ENCODE results near the gene CDH23.
A peak's percentile ranks its signal among the peaks of the same experiment; 100 is the strongest.
"Not testable (repeated sequence)": the region's sequence is repeated elsewhere in the genome, so short reads cannot be mapped to it uniquely, and the experiment has no call there.

CDH23 gene

GRCh38 chr10:71358906-71359305 is 37.8 kb upstream of the CDH23 start:
- not testable (repeated sequence) for H3K9ac ChIP-seq (ENCODE audit: low read length); H3K9me3 ChIP-seq (ENCODE audit: low read length); H3K27ac ChIP-seq (ENCODE audit: low read depth, low read length); H3K4me1 ChIP-seq (ENCODE audit: insufficient read depth, low read length); H3K27me3 ChIP-seq (ENCODE audit: control insufficient read depth in 1 of 2, insufficient read depth in 2 of 2, low read length in 2 of 2); H3K4me3 ChIP-seq (ENCODE audit: low read depth in 1 of 2, low read length in 2 of 2)
- H3K36me3 ChIP-seq (ENCODE audit: insufficient read depth, low read length): peaks cover 16% of the 10 kb centered on the region

GRCh38 chr10:71359364-71360046 is 37.2 kb upstream of the CDH23 start:
- H3K36me3 ChIP-seq (ENCODE audit: insufficient read depth, low read length): peaks cover 10% of the 10 kb centered on the region
- H3K4me3 ChIP-seq (ENCODE audit: low read depth in 1 of 2, low read length in 2 of 2): no peak overlapping the region
- peak overlapping the region; percentile 34 for H3K27ac ChIP-seq (ENCODE audit: low read depth, low read length)
- H3K9ac ChIP-seq (ENCODE audit: low read length): no peak overlapping the region
- H3K4me1 ChIP-seq (ENCODE audit: insufficient read depth, low read length): no peaks in the 10 kb centered on the region
- no peaks in the 10 kb centered on the region for H3K9me3 ChIP-seq (ENCODE audit: low read length)
- no peaks in the 10 kb centered on the region for H3K27me3 ChIP-seq (ENCODE audit: control insufficient read depth in 1 of 2, insufficient read depth in 2 of 2, low read length in 2 of 2)

- no peak overlapping the region for H3K4me3 ChIP-seq (ENCODE audit: low read depth in 1 of 2, low read length in 2 of 2)
- no peaks in the 10 kb centered on the region for H3K4me1 ChIP-seq (ENCODE audit: insufficient read depth, low read length)
- H3K27ac ChIP-seq (ENCODE audit: low read depth, low read length): no peak overlapping the region
- H3K27me3 ChIP-seq (ENCODE audit: control insufficient read depth in 1 of 2, insufficient read depth in 2 of 2, low read length in 2 of 2): no peaks in the 10 kb centered on the region
- H3K36me3 ChIP-seq (ENCODE audit: insufficient read depth, low read length): peaks cover 7% of the 10 kb centered on the region
- H3K9ac ChIP-seq (ENCODE audit: low read length): no peak overlapping the region
- H3K9me3 ChIP-seq (ENCODE audit: low read length): no peaks in the 10 kb centered on the region
Observed at GRCh38 chr10:71360735-71361134, 36.0 kb upstream of the CDH23 start.

GRCh38 chr10:71361581-71361980 is 35.1 kb upstream of the CDH23 start:
- Histone ChIP-seq H3K9me3 (ENCODE audit: low read length) (no peaks in the 10 kb centered on the region), H3K36me3 (ENCODE audit: insufficient read depth, low read length) (peaks cover 7% of the 10 kb centered on the region), H3K27ac (ENCODE audit: low read depth, low read length) (no peak overlapping the region), H3K4me3 (ENCODE audit: low read depth in 1 of 2, low read length in 2 of 2) (no peak overlapping the region), H3K4me1 (ENCODE audit: insufficient read depth, low read length) (no peaks in the 10 kb centered on the region), H3K27me3 (ENCODE audit: control insufficient read depth in 1 of 2, insufficient read depth in 2 of 2, low read length in 2 of 2) (no peaks in the 10 kb centered on the region), H3K9ac (ENCODE audit: low read length) (no peak overlapping the region)

GRCh38 chr10:71362141-71362540 is 34.6 kb upstream of the CDH23 start:
- H3K27me3 ChIP-seq (ENCODE audit: control insufficient read depth in 1 of 2, insufficient read depth in 2 of 2, low read length in 2 of 2): no peaks in the 10 kb centered on the region
- no peaks in the 10 kb centered on the region for H3K4me1 ChIP-seq (ENCODE audit: insufficient read depth, low read length)
- H3K4me3 ChIP-seq (ENCODE audit: low read depth in 1 of 2, low read length in 2 of 2): no peak overlapping the region
- H3K9me3 ChIP-seq (ENCODE audit: low read length): no peaks in the 10 kb centered on the region
- no peak overlapping the region for H3K9ac ChIP-seq (ENCODE audit: low read length)
- peaks cover 7% of the 10 kb centered on the region for H3K36me3 ChIP-seq (ENCODE audit: insufficient read depth, low read length)
- no peak overlapping the region for H3K27ac ChIP-seq (ENCODE audit: low read depth, low read length)

- Histone ChIP-seq H3K9me3 (ENCODE audit: low read length) (no peaks in the 10 kb centered on the region), H3K27ac (ENCODE audit: low read depth, low read length) (no peak overlapping the region), H3K36me3 (ENCODE audit: insufficient read depth, low read length) (peaks cover 7% of the 10 kb centered on the region), H3K27me3 (ENCODE audit: control insufficient read depth in 1 of 2, insufficient read depth in 2 of 2, low read length in 2 of 2) (no peaks in the 10 kb centered on the region), H3K9ac (ENCODE audit: low read length) (no peak overlapping the region), H3K4me1 (ENCODE audit: insufficient read depth, low read length) (no peaks in the 10 kb centered on the region), H3K4me3 (ENCODE audit: low read depth in 1 of 2, low read length in 2 of 2) (no peak overlapping the region)
Observed at GRCh38 chr10:71363936-71364335, 32.8 kb upstream of the CDH23 start.

- Histone ChIP-seq H3K4me3 (ENCODE audit: low read depth in 1 of 2, low read length in 2 of 2) (no peak overlapping the region), H3K27ac (ENCODE audit: low read depth, low read length) (no peak overlapping the region), H3K9me3 (ENCODE audit: low read length) (no peaks in the 10 kb centered on the region), H3K36me3 (ENCODE audit: insufficient read depth, low read length) (peaks cover 7% of the 10 kb centered on the region), H3K4me1 (ENCODE audit: insufficient read depth, low read length) (no peaks in the 10 kb centered on the region), H3K9ac (ENCODE audit: low read length) (no peak overlapping the region), H3K27me3 (ENCODE audit: control insufficient read depth in 1 of 2, insufficient read depth in 2 of 2, low read length in 2 of 2) (no peaks in the 10 kb centered on the region)
Observed at GRCh38 chr10:71365366-71365765, 31.4 kb upstream of the CDH23 start.

- H3K4me1 ChIP-seq (ENCODE audit: insufficient read depth, low read length): no peaks in the 10 kb centered on the region
- no peak overlapping the region for H3K4me3 ChIP-seq (ENCODE audit: low read depth in 1 of 2, low read length in 2 of 2)
- no peaks in the 10 kb centered on the region for H3K9me3 ChIP-seq (ENCODE audit: low read length)
- H3K27me3 ChIP-seq (ENCODE audit: control insufficient read depth in 1 of 2, insufficient read depth in 2 of 2, low read length in 2 of 2): no peaks in the 10 kb centered on the region
- H3K36me3 ChIP-seq (ENCODE audit: insufficient read depth, low read length): peaks cover 7% of the 10 kb centered on the region
- no peak overlapping the region for H3K27ac ChIP-seq (ENCODE audit: low read depth, low read length)
- H3K9ac ChIP-seq (ENCODE audit: low read length): no peak overlapping the region
Observed at GRCh38 chr10:71366690-71367089, 30.0 kb upstream of the CDH23 start.

- H3K4me3 ChIP-seq (ENCODE audit: low read depth in 1 of 2, low read length in 2 of 2): no peak overlapping the region
- peaks cover 7% of the 10 kb centered on the region for H3K36me3 ChIP-seq (ENCODE audit: insufficient read depth, low read length)
- H3K9me3 ChIP-seq (ENCODE audit: low read length): no peaks in the 10 kb centered on the region
- H3K27me3 ChIP-seq (ENCODE audit: control insufficient read depth in 1 of 2, insufficient read depth in 2 of 2, low read length in 2 of 2): no peaks in the 10 kb centered on the region
- no peak overlapping the region for H3K9ac ChIP-seq (ENCODE audit: low read length)
- H3K4me1 ChIP-seq (ENCODE audit: insufficient read depth, low read length): no peaks in the 10 kb centered on the region
- no peak overlapping the region for H3K27ac ChIP-seq (ENCODE audit: low read depth, low read length)
Observed at GRCh38 chr10:71367271-71367670, 29.4 kb upstream of the CDH23 start.

GRCh38 chr10:71368176-71368575 is 28.5 kb upstream of the CDH23 start:
- H3K27ac ChIP-seq (ENCODE audit: low read depth, low read length): no peak overlapping the region
- H3K4me1 ChIP-seq (ENCODE audit: insufficient read depth, low read length): no peaks in the 10 kb centered on the region

GRCh38 chr10:71368643-71369042 is 28.1 kb upstream of the CDH23 start:
- H3K27ac ChIP-seq (ENCODE audit: low read depth, low read length): no peak overlapping the region

More at GRCh38 chr10:71368176-71368575, 28.5 kb upstream of the CDH23 start:
- no peak overlapping the region for H3K9ac ChIP-seq (ENCODE audit: low read length)
- no peaks in the 10 kb centered on the region for H3K9me3 ChIP-seq (ENCODE audit: low read length)
- H3K4me3 ChIP-seq (ENCODE audit: low read depth in 1 of 2, low read length in 2 of 2): no peak overlapping the region
- H3K36me3 ChIP-seq (ENCODE audit: insufficient read depth, low read length): peaks cover under 1% of the 10 kb centered on the region
- H3K27me3 ChIP-seq (ENCODE audit: control insufficient read depth in 1 of 2, insufficient read depth in 2 of 2, low read length in 2 of 2): no peaks in the 10 kb centered on the region

GRCh38 chr10:71369602-71370001 is 27.1 kb upstream of the CDH23 start:
- no peaks in the 10 kb centered on the region for H3K9me3 ChIP-seq (ENCODE audit: low read length)
- H3K9ac ChIP-seq (ENCODE audit: low read length): no peak overlapping the region
- H3K27ac ChIP-seq (ENCODE audit: low read depth, low read length): no peak overlapping the region
- no peaks in the 10 kb centered on the region for H3K27me3 ChIP-seq (ENCODE audit: control insufficient read depth in 1 of 2, insufficient read depth in 2 of 2, low read length in 2 of 2)
- no peaks in the 10 kb centered on the region for H3K36me3 ChIP-seq (ENCODE audit: insufficient read depth, low read length)
- H3K4me1 ChIP-seq (ENCODE audit: insufficient read depth, low read length): no peaks in the 10 kb centered on the region
- no peak overlapping the region for H3K4me3 ChIP-seq (ENCODE audit: low read depth in 1 of 2, low read length in 2 of 2)

More at GRCh38 chr10:71368643-71369042, 28.1 kb upstream of the CDH23 start:
- no peaks in the 10 kb centered on the region for H3K36me3 ChIP-seq (ENCODE audit: insufficient read depth, low read length)
- H3K9me3 ChIP-seq (ENCODE audit: low read length): no peaks in the 10 kb centered on the region
- no peak overlapping the region for H3K4me3 ChIP-seq (ENCODE audit: low read depth in 1 of 2, low read length in 2 of 2)
- H3K9ac ChIP-seq (ENCODE audit: low read length): no peak overlapping the region
- H3K27me3 ChIP-seq (ENCODE audit: control insufficient read depth in 1 of 2, insufficient read depth in 2 of 2, low read length in 2 of 2): no peaks in the 10 kb centered on the region
- H3K4me1 ChIP-seq (ENCODE audit: insufficient read depth, low read length): no peaks in the 10 kb centered on the region
